GM08714 (cell line): ENCODE results near the gene EPB41L4B.
"Not testable (repeated sequence)": the region's sequence is repeated elsewhere in the genome, so short reads cannot be mapped to it uniquely, and the experiment has no call there.

Source experiments
- H3K4me3 ChIP-seq: fragments of 200-500 bp; sonication (Bioruptor generic); 2 replicates; pipeline ENCODE4 v1.5.1; 2014; ENCODE audit warnings: mild to moderate bottlenecking, low read length, inconsistent platforms
- ZNF274 ChIP-seq: IDR thresholded peaks from 2 replicates; pipeline ENCODE4 v1.6.1; 2012; ENCODE audit warnings: mild to moderate bottlenecking, low read depth, low read length

Gene EPB41L4B

DNA sequence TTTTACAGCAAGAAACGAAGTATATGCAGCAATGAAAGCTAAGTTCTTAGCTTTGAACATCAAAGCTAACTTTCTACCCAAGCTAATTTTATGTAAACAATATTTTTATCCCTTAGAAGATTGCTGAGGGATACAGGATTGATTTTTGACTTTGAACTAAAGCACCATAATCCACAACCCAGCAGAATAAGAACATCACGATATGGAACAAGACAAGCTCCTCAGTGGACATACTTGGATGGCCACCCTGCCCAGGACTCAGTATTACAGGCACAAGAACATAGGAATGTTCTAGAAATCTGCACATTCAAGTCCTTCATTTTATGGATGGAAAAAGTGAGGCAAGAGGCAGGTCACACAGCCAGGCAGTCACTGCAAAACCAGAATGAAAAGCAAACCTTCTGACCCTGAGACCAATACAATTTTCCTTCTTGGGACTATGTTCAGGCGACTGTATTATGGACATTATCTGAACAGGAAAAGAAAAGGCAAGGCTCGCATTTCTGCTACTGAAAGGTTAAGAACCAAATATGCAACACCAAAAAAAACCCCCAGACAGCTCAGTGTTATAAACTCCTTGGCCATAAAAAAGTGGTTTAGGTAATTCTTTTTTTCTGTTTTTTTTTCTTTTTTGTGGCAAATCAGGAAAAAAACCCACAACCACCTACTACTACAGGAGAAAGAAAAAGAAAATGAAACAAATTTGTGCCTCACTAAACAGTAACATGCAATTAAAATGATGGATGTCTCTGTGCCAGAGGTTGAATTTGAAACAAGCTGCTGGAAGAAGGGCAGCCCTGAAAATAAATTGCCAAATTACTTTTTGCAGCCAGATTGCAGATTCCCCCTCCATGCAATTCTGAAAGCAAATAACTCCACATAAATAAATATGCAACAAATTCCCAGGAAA lies 25.4 kb downstream of the EPB41L4B start:
- TF ChIP-seq ZNF274: no peak
- H3K4me3 ChIP-seq: no peak overlapping the region

DNA sequence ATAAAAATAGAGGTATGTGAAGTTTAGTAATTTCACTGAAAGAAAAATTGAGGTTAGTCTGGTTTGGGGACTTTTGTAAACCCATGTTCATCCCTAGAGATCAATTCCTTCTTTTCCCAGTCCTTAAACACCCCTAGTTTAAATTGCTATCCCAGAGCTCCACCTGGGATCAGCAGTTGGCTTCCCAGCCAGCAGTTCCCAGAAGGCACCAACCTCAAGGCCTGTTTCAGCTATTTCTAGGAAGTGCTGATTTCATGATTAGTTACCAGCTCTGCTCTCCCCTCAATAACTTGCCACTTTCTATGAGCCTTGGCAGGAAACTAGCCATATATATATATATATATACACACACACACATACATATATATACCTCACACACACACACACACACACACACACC lies 30.5 kb downstream of the EPB41L4B start:
- H3K4me3 ChIP-seq: no peak overlapping the region
- no peak for TF ChIP-seq ZNF274

DNA sequence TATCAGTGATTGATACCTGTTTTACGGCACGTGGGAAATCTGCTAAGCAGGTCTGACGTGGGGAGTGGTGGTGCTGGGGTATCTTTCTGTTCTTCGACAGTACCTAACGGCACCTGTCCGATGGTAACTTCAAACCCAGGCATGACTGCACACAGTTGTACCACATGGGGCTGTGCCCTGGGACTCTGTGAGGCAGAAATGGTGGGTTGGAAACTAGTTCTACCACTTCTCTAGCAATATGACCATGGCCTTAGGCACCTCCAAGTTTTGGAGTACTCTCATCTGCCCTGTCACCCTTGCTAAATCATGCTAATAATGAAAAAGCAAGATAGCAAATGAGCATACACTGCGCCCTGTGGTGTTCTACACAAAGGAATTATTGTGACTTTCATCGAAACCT lies 30.9 kb downstream of the EPB41L4B start:
- no peak overlapping the region for H3K4me3 ChIP-seq
- TF ChIP-seq ZNF274: no peak

- no peak for TF ChIP-seq ZNF274
- no peak overlapping the region for H3K4me3 ChIP-seq
These were observed 31.7 kb downstream of the EPB41L4B start for GRCh38 chr9:109289186-109289585.

DNA sequence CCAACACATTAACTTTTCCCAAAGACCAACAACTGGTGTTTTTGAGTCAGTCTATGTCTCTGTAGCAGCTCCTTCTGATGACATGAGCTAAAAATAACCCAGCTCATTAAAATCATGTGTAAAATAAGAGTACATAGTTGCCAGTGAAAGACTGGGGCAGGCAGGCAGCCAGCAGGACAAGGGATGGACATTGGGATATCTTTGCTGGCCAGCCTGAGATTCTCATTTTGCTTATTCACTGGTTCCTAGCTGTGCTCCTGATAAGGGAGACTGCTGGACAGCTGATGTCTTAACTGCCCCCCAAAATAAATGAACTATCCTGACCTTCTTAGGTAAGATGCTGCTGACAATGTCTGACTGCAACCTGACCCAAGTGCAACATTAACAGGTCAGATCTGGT lies 33.9 kb downstream of the EPB41L4B start:
- H3K4me3 ChIP-seq: no peak overlapping the region
- TF ChIP-seq ZNF274: no peak

DNA sequence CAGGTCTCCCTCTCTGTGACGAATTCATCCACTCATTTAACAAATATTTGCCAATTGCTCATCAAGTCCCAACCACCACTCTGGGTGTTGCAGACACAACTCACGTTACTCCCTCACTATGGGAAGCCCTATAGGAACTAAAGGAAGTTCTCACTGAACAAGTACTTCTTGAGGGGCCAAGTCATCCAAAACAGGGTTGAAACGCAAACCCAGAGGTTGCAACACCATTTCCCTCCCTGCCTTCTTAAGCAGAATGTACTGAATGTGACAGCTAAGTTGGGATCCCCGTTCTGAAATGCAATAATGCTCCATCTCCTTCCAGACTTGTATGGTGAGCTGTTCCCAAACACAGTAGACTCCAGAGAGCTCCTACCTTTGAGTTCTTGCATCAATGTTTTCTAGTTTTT lies 34.3 kb downstream of the EPB41L4B start:
- H3K4me3 ChIP-seq: no peak overlapping the region
- no peak for TF ChIP-seq ZNF274

GRCh38 chr9:109283672-109284071 lies 37.2 kb downstream of the EPB41L4B start:
- H3K4me3 ChIP-seq: not testable (repeated sequence)

DNA sequence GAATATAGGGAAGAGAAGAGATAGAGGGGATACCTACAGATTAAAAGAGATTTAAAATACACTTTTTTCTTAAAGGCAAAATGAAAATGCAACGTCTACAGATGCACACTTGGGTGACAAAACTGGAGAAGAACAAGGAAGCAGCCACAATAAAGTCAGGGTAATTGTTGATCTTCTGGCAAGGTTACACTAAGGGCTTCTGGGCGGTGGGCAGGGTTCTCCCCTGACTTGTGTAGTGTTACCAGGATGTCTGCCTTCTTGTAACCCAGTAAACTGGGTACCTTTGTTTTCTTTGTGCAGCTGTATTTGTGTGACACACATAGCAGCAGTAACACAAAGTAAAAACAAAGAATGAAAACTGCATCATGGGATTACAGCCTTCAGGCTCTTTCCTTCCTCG lies 37.8 kb downstream of the EPB41L4B start:
- no peak for TF ChIP-seq ZNF274
- H3K4me3 ChIP-seq: no peak overlapping the region

GRCh38 chr9:109282302-109282701 lies 38.6 kb downstream of the EPB41L4B start:
- TF ChIP-seq ZNF274: no peak
- H3K4me3 ChIP-seq: no peak overlapping the region

DNA sequence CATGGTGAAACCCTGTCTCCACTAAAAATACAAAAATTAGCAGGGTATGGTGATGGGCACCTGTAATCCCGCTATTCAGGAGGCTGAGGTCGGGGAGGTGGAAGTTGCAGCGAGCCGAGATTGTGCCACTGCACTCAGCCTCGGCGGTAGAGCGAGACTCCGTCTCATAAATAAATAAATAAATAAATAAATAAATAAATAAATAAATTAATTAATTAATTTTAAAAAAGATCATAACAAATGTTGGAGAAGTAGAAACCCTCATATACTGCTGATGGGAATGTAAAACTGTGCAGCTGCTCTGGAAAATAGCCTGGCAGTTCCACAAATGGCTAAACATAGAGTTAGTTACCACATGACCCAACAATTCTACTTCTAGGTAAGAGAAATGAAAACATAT lies 39.3 kb downstream of the EPB41L4B start:
- TF ChIP-seq ZNF274: no peak
- H3K4me3 ChIP-seq: no peak overlapping the region

- no peak for TF ChIP-seq ZNF274
- no peak overlapping the region for H3K4me3 ChIP-seq
These were observed 42.0 kb downstream of the EPB41L4B start for GRCh38 chr9:109278848-109279247.

GRCh38 chr9:109278216-109278615 lies 42.6 kb downstream of the EPB41L4B start:
- TF ChIP-seq ZNF274: no peak

DNA sequence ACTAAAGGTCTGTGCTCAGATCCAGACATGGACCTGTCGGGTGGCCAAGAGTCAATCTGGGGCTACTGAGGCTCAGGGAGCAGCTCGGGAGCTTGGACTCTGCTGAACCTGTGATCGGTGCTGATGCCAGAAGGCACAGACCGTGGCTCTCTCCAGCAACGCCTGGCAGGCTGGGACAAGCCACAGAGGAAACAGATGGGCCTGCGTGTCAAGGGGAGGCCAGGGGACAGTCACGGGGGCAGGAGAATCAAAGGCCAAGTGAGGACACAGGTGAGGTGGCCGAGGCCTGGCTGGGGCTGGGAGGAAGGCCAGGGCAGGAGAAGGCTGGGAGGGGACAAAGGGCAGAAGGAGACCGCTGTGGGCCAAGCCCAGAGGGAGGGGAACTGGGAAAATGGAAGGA lies 43.4 kb downstream of the EPB41L4B start:
- TF ChIP-seq ZNF274: no peak
- H3K4me3 ChIP-seq: no peak overlapping the region

More at GRCh38 chr9:109278216-109278615, 42.6 kb downstream of the EPB41L4B start:
- no peak overlapping the region for H3K4me3 ChIP-seq

DNA sequence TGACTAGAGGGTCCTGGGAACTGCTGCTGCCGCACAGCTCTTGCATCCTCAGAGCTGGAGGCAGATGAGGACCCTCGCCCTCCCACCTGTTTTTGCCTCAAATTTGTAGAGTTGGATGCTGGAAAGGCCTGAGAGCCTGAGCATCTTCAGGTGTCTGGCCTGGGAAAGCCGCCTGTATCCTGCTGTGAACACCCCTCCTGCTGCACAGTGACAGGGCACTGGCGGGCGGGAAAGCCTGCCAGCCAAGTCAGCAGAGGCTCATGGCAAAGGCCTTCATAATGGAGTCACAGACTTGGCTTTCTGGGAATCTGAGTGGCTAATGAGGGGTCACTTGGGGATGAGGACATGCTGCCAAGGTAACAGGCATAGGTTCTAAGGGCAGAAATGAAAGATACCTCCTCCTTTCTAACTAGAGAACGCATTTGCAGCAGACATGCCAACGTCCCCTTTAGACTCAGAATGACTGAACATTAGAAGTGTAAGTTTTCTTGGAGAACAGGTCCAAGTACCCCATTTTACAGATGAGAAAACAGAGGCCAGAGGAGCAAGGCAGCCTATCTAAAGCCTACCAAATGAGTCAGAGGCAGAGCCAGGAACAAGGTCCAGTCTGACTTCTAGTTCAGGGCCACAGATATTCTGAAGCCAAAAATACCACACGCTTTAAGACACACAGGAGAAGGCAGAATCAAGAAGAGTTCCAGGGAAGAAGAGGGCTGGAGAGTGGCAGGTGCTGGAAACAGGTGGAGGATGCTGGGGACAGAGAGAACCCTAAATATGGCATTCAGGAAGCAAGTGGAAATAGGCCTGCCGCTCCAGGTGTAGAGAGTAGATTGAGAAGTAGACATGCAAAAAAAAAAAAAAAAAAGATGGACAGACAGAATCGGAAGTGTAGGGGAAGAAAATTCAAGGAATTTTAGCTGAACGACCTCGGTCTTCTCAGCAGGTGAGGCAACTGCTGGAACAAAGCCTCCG lies 44.1 kb downstream of the EPB41L4B start:
- H3K4me3 ChIP-seq: no peak overlapping the region
- no peak for TF ChIP-seq ZNF274
